HepG2 (cell line): ENCODE measurements around the gene OSBPL3. TPM values are rescaled to one million over a fixed set of nuclear protein-coding genes. Genes with fewer than 3 reads are reported as not detected.

Experiments used
- ASH2L ChIP-seq: fragments of 300-600, 200-600 bp; sonication (generic); IDR thresholded peaks from 2 replicates; pipeline ENCODE4 v1.7.0; 2017; ENCODE audit warnings: low read depth, mild to moderate bottlenecking, moderate library complexity, mixed read lengths, low read length; ENCODE audit not compliant: insufficient read length
- CREB1 ChIP-seq, 2 experiments: fragments of 450-650 bp in 1 of 2; IDR thresholded peaks; 2 replicates each; pipeline ENCODE4 v1.6.1; 2016 to 2017; ENCODE audit warnings: control low read depth in 1 of 2, mild to moderate bottlenecking in 1 of 2, missing compliant biosample characterization in 1 of 2, missing genetic modification characterization in 1 of 2
- ESRRA ChIP-seq: sonication (generic); formaldehyde crosslinking; IDR thresholded peaks from 2 replicates; pipeline ENCODE4 v1.5.1; 2020; ENCODE audit warnings: mild to moderate bottlenecking, low read depth, missing genetic modification reagents
- GATAD2A ChIP-seq: IDR thresholded peaks from 2 replicates; pipeline ENCODE4 v1.6.1; 2016
- HNF4G ChIP-seq, 2 experiments: sonication (generic) in 1 of 2; formaldehyde crosslinking in 1 of 2; IDR thresholded peaks; 2 replicates each; pipeline versions ENCODE4 v1.4.0 to v1.6.1; 2011 to 2020; ENCODE audit warnings: borderline replicate concordance in 2 of 2, low read depth in 2 of 2, mild to moderate bottlenecking in 2 of 2, low read length in 1 of 2, missing genetic modification reagents in 1 of 2, moderate library complexity in 1 of 2
- POLR2AphosphoS5 ChIP-seq: IDR thresholded peaks from 2 replicates; pipeline ENCODE4 v1.6.1; 2012; ENCODE audit warnings: low read depth, low read length
- POLR2G ChIP-seq: fragments of 200-400 bp; formaldehyde crosslinking; IDR thresholded peaks from 2 replicates; pipeline ENCODE4 v1.6.1; 2018; ENCODE audit warnings: mild to moderate bottlenecking, low read depth, low read length, moderate library complexity
- SP140L ChIP-seq: sonication (generic); formaldehyde crosslinking; IDR thresholded peaks from 2 replicates; pipeline ENCODE4 v1.4.0; 2020; ENCODE audit warnings: missing genetic modification reagents, borderline replicate concordance
- ZFP36L1 ChIP-seq: sonication (generic); formaldehyde crosslinking; IDR thresholded peaks from 2 replicates; pipeline ENCODE4 v1.8.0; 2022; ENCODE audit warnings: mild to moderate bottlenecking, missing genetic modification reagents, moderate library complexity
- ZFY ChIP-seq: sonication (generic); formaldehyde crosslinking; IDR thresholded peaks from 2 replicates; pipeline ENCODE4 v1.4.0; 2020; ENCODE audit warnings: missing genetic modification reagents
- ZNF180 ChIP-seq: sonication (generic); formaldehyde crosslinking; IDR thresholded peaks from 2 replicates; pipeline ENCODE4 v1.4.0; 2020; ENCODE audit warnings: low read depth, missing genetic modification reagents, borderline replicate concordance
- ZNF224 ChIP-seq: sonication (generic); formaldehyde crosslinking; IDR thresholded peaks from 2 replicates; pipeline ENCODE4 v1.5.0; 2020; ENCODE audit warnings: mild to moderate bottlenecking, missing genetic modification reagents
- ZNF503 ChIP-seq: sonication (generic); formaldehyde crosslinking; IDR thresholded peaks from 2 replicates; pipeline ENCODE4 v1.4.0; 2020; ENCODE audit warnings: missing genetic modification reagents
- ZNF569 ChIP-seq: sonication (generic); formaldehyde crosslinking; IDR thresholded peaks from 2 replicates; pipeline ENCODE4 v1.5.0; 2020; ENCODE audit warnings: mild to moderate bottlenecking, missing genetic modification reagents, moderate library complexity, borderline replicate concordance
- ZNF639 ChIP-seq: conservative IDR thresholded peaks from 2 replicates; pipeline ENCODE4 v1.6.1; 2018; ENCODE audit warnings: missing genetic modification reagents
- ZNF773 ChIP-seq: sonication (generic); formaldehyde crosslinking; IDR thresholded peaks from 2 replicates; pipeline ENCODE4 v1.4.0; 2020; ENCODE audit warnings: missing genetic modification reagents, borderline replicate concordance
- ZNF781 ChIP-seq: sonication (generic); formaldehyde crosslinking; IDR thresholded peaks from 2 replicates; pipeline ENCODE4 v1.5.1; 2020; ENCODE audit warnings: borderline replicate concordance, mild to moderate bottlenecking, missing genetic modification reagents; ENCODE audit errors: not compliant biosample characterization
- polyA plus RNA-seq, 8 experiments: library from polyadenylated mRNA; depleted of rRNA in 3 of 8; stranded (reverse) in 7 of 8; unstranded in 1 of 8; fragments of >200 nt; fragmentation: Illumina TruSeq in 4 of 8; extraction: Trizol in 4 of 8; gene quantifications; 2 replicates each; pipeline versions ENCODE4 v1.2.1 to v1.2.3, GENCODE V29; 2011 to 2016; ENCODE audit warnings: low read depth in 4 of 8, missing spikeins in 1 of 8, mixed read lengths in 1 of 8; ENCODE audit not compliant: insufficient read depth in 1 of 8
- total RNA-seq, 5 experiments: library from RNA; depleted of rRNA; stranded (reverse); fragments of >200 nt; fragmentation: Illumina TruSeq; extraction: Trizol; gene quantifications; 2 replicates each; pipeline ENCODE4 v1.2.3, GENCODE V29; 2016; ENCODE audit warnings: low read depth in 1 of 5
- TF ChIP-seq, protein P1 (sequence below): sonication (generic); formaldehyde crosslinking; IDR thresholded peaks from 2 replicates; pipeline ENCODE4 v1.4.0; 2020; ENCODE audit warnings: missing genetic modification reagents, mild to moderate bottlenecking, borderline replicate concordance
- TF ChIP-seq, protein P2 (sequence below): sonication (generic); formaldehyde crosslinking; IDR thresholded peaks from 2 replicates; pipeline ENCODE4 v1.9.0; 2021; ENCODE audit warnings: missing genetic modification reagents, mild to moderate bottlenecking, borderline replicate concordance

The OSBPL3 gene
- total and polyA plus RNA-seq, 2 of the 13 experiments (the other 11 are each of a cell fraction or from before 2014, with no cell fraction given) = 8.8 to 28.9 TPM

DNA sequence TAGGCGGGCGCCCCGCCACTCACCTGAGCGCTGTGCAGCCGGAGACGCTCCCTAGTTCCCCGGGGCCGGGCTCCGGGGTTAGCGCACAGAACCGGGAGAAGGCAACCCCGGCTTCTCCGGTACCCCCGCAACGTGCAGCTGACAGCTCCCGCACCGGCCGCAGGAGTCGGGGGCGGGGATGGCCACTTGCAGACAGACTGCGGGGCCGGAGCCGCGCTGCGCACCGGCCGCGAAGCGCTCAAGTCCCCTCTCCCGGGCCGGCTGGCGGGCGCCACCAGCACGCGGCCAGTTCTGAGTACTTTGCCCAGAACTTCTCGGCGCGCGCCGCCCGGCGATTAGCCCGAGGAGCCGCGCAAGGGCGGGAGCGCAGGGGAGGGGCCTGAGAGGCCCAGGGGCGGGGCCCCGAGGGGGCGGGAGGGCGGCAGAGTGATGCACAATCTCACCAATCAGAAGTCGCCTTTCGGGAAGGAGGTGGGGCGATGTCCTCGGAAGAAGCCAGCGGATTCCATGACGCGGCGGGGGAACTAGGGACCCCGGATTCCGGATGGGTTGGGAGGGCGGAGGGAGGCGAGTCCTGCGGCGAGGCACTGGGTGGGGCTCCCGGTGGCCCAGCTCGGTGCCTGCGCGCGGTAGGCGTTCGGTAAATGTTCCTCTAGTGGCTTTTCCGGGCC, at the start of gene OSBPL3 (continued):
- TF ChIP-seq CREB1 (IDR thresholded peaks at IDR 0.05) (peak; percentile 75), CREB1 (CRISPR knock-in tag; IDR thresholded peaks at IDR 0.05) (peak; percentile 74; the same call in 1 of the 2 replicates), ASH2L (peak; percentile 74), POLR2G (peak; percentile 94), ZFP36L1 (peak; percentile 32; the same call in 1 of the 2 replicates), ZNF224 (CRISPR knock-in tag) (0 out of 2 replicates have a peak, but pooled peaks have one; percentile 10), SP140L (peak; percentile 19; the same call in 1 of the 2 replicates), ESRRA (no peak; the same call in 1 of the 2 replicates), HNF4G (IDR thresholded peaks at IDR 0.05; ENCODE audit: borderline replicate concordance, low read depth, low read length) (peak; percentile 51; the same call in 1 of the 2 replicates), HNF4G (CRISPR knock-in tag; IDR thresholded peaks at IDR 0.05; ENCODE audit: borderline replicate concordance, low read depth) (no peak), ZNF569 (CRISPR knock-in tag) (no peak), ZNF503 (CRISPR knock-in tag) (0 out of 2 replicates have a peak, but pooled peaks have one; percentile 42), ZNF773 (CRISPR knock-in tag) (peak; percentile 24; the same call in 1 of the 2 replicates), ZNF781 (CRISPR knock-in tag) (no peak), ZFY (CRISPR knock-in tag) (peak; percentile 59; the same call in 1 of the 2 replicates), POLR2AphosphoS5 (peak; percentile 74), ZNF639 (CRISPR knock-in tag) (peak; percentile 90), GATAD2A (peak; percentile 60), ZNF180 (CRISPR knock-in tag) (no peak)
- TF ChIP-seq, protein P1, sequence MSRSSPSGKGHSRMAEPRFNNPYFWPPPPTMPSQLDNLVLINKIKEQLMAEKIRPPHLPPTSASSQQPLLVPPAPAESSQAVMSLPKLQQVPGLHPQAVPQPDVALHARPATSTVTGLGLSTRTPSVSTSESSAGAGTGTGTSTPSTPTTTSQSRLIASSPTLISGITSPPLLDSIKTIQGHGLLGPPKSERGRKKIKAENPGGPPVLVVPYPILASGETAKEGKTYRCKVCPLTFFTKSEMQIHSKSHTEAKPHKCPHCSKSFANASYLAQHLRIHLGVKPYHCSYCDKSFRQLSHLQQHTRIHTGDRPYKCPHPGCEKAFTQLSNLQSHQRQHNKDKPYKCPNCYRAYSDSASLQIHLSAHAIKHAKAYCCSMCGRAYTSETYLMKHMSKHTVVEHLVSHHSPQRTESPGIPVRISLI = no peak
- TF ChIP-seq, protein P2, sequence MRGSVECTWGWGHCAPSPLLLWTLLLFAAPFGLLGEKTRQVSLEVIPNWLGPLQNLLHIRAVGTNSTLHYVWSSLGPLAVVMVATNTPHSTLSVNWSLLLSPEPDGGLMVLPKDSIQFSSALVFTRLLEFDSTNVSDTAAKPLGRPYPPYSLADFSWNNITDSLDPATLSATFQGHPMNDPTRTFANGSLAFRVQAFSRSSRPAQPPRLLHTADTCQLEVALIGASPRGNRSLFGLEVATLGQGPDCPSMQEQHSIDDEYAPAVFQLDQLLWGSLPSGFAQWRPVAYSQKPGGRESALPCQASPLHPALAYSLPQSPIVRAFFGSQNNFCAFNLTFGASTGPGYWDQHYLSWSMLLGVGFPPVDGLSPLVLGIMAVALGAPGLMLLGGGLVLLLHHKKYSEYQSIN (CRISPR knock-in tag) = no peak
